SU-DHL-6 (cell line): ENCODE results near the gene DNAJA2.

Experiments used
- H2AFZ ChIP-seq: fragments of 200-600 bp; sonication (generic); 2 replicates; pipeline ENCODE4 v1.6.1; 2014; ENCODE audit warnings: low read depth, mild to moderate bottlenecking, moderate library complexity, mixed read lengths, antibody characterized with exemption, low read length; ENCODE audit not compliant: severe bottlenecking
- H3F3A ChIP-seq: fragments of 200-600 bp; shearing (Covaris generic); 2 replicates; pipeline ENCODE4 v1.6.0; 2016; ENCODE audit warnings: antibody characterized with exemption, mild to moderate bottlenecking; ENCODE audit not compliant: insufficient read depth
- H3K27ac ChIP-seq: fragments of 200-600 bp; sonication (generic); 2 replicates; pipeline ENCODE4 v1.5.1; 2016; ENCODE audit warnings: low read depth, mild to moderate bottlenecking, low read length, moderate library complexity, mixed read lengths
- H3K27me3 ChIP-seq: fragments of 200-600 bp; sonication (generic), shearing (Covaris generic); 2 replicates; pipeline ENCODE4 v1.6.0; 2014; ENCODE audit warnings: mild to moderate bottlenecking, low read length
- H3K36me3 ChIP-seq: fragments of 200-600 bp; sonication (generic); 2 replicates; pipeline ENCODE4 v1.6.1; 2014; ENCODE audit warnings: mild to moderate bottlenecking, low read length, mixed read lengths
- H3K4me2 ChIP-seq: fragments of 300-600, 200-600 bp; shearing (Covaris generic), sonication (generic); 2 replicates; pipeline ENCODE4 v1.6.0; 2014; ENCODE audit warnings: low read length, low read depth, mild to moderate bottlenecking; ENCODE audit not compliant: poor library complexity, severe bottlenecking
- H3K4me3 ChIP-seq: fragments of 200-600 bp; sonication (generic); 2 replicates; pipeline ENCODE4 v1.5.1; 2014; ENCODE audit warnings: antibody characterized with exemption, low read length, mild to moderate bottlenecking, mixed read lengths; ENCODE audit not compliant: insufficient read depth, poor library complexity, severe bottlenecking
- H3K79me2 ChIP-seq: fragments of 200-600 bp; sonication (generic); 2 replicates; pipeline ENCODE4 v1.6.1; 2014; ENCODE audit warnings: mild to moderate bottlenecking, low read length, moderate library complexity; ENCODE audit not compliant: insufficient read depth
- H3K9ac ChIP-seq: fragments of 200-600 bp; sonication (generic); 2 replicates; pipeline ENCODE4 v1.7.0; 2014; ENCODE audit warnings: mild to moderate bottlenecking, low read length
- H3K9me2 ChIP-seq: fragments of 200-600 bp; sonication (generic); replicated peaks from 2 replicates; pipeline ENCODE4 v1.6.1; 2014; ENCODE audit warnings: low read length; ENCODE audit not compliant: insufficient read depth
- H3K9me3 ChIP-seq: fragments of 200-600 bp; sonication (generic); 2 replicates; pipeline ENCODE4 v1.6.1; 2014; ENCODE audit warnings: low read length, mixed read lengths; ENCODE audit not compliant: insufficient read depth
- H4K20me1 ChIP-seq: fragments of 200-600 bp; sonication (generic); 2 replicates; pipeline ENCODE4 v1.6.1; 2014; ENCODE audit warnings: low read depth, mild to moderate bottlenecking, antibody characterized with exemption, low read length, moderate library complexity, mixed read lengths
- EZH2phosphoT487 ChIP-seq: fragments of 200-600 bp; sonication (generic), shearing (Covaris generic); conservative IDR thresholded peaks from 2 replicates; pipeline ENCODE4 v1.6.1; 2018; ENCODE audit warnings: mild to moderate bottlenecking, antibody characterized with exemption, low read length, moderate library complexity, mixed read lengths
- TF ChIP-seq, protein P1 (sequence below): fragments of 200-600 bp; sonication (generic); IDR thresholded peaks from one replicate; pipeline ENCODE4 v1.5.1; 2017; ENCODE audit warnings: antibody characterized with exemption, mild to moderate bottlenecking, low read length, moderate library complexity; ENCODE audit not compliant: insufficient read depth, poor library complexity, severe bottlenecking

DNAJA2 gene

GRCh38 chr16:46973207-46973995 lies at the start of gene DNAJA2:
Gene DNAJA2, minus strand, starts transcription at chr16:46973674. Its CDS starts 102 bp downstream, at chr16:46973572.
- peaks cover 3% of the 10 kb centered on the region; the same call in 1 of the 2 replicates for H4K20me1 ChIP-seq
- no peaks in the 10 kb centered on the region for H3K9me3 ChIP-seq
- no peak for TF ChIP-seq EZH2phosphoT487
- TF ChIP-seq, protein P1, sequence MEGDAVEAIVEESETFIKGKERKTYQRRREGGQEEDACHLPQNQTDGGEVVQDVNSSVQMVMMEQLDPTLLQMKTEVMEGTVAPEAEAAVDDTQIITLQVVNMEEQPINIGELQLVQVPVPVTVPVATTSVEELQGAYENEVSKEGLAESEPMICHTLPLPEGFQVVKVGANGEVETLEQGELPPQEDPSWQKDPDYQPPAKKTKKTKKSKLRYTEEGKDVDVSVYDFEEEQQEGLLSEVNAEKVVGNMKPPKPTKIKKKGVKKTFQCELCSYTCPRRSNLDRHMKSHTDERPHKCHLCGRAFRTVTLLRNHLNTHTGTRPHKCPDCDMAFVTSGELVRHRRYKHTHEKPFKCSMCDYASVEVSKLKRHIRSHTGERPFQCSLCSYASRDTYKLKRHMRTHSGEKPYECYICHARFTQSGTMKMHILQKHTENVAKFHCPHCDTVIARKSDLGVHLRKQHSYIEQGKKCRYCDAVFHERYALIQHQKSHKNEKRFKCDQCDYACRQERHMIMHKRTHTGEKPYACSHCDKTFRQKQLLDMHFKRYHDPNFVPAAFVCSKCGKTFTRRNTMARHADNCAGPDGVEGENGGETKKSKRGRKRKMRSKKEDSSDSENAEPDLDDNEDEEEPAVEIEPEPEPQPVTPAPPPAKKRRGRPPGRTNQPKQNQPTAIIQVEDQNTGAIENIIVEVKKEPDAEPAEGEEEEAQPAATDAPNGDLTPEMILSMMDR: no peak
- H3K36me3 ChIP-seq: peaks cover 21% of the 10 kb centered on the region
- peaks cover 47% of the 10 kb centered on the region for H3K79me2 ChIP-seq
- no peaks in the 10 kb centered on the region for H3K9me2 ChIP-seq
- H2AFZ ChIP-seq: peak within 1 kb of the TSS; percentile 49
- peak within 1 kb of the TSS; percentile 75 for H3K4me3 ChIP-seq
- peaks cover 8% of the 10 kb centered on the region; the same call in 1 of the 2 replicates for H3F3A ChIP-seq
- H3K4me2 ChIP-seq: peak within 1 kb of the TSS; percentile 91
- H3K9ac ChIP-seq: peak within 1 kb of the TSS; percentile 73
- H3K27ac ChIP-seq: peak within 1 kb of the TSS; percentile 71
- H3K27me3 ChIP-seq: no peaks in the 10 kb centered on the region

GRCh38 chr16:47019568-47019967 lies 46.1 kb upstream of the DNAJA2 start:
- Histone ChIP-seq H3K9me2 (no peaks in the 10 kb centered on the region), H3K9me3 (no peaks in the 10 kb centered on the region), H3K27me3 (no peaks in the 10 kb centered on the region), H3K4me3 (no peak overlapping the region), H3K9ac (no peak overlapping the region), H3K79me2 (no peaks in the 10 kb centered on the region), H2AFZ (no peak overlapping the region), H4K20me1 (no peaks in the 10 kb centered on the region), H3K27ac (no peak overlapping the region), H3K4me2 (no peak overlapping the region), H3K36me3 (no peaks in the 10 kb centered on the region), H3F3A (no peaks in the 10 kb centered on the region)
- TF ChIP-seq EZH2phosphoT487: no peak
- TF ChIP-seq, protein P1: no peak

- H3K9me2 ChIP-seq: no peaks in the 10 kb centered on the region
- no peaks in the 10 kb centered on the region for H3K79me2 ChIP-seq
- no peaks in the 10 kb centered on the region for H3K9me3 ChIP-seq
- H3K27me3 ChIP-seq: no peaks in the 10 kb centered on the region
- H4K20me1 ChIP-seq: no peaks in the 10 kb centered on the region
- no peak overlapping the region for H3K4me3 ChIP-seq
- TF ChIP-seq, protein P1: peak; percentile 17
- TF ChIP-seq EZH2phosphoT487: no peak
- no peak overlapping the region for H2AFZ ChIP-seq
- no peaks in the 10 kb centered on the region for H3F3A ChIP-seq
- H3K9ac ChIP-seq: no peak overlapping the region
- no peak overlapping the region for H3K27ac ChIP-seq
- H3K4me2 ChIP-seq: no peak overlapping the region
- H3K36me3 ChIP-seq: no peaks in the 10 kb centered on the region
Measured at GRCh38 chr16:47018223-47018891, 44.9 kb upstream of the DNAJA2 start.
